Natural killer cell (primary cell): ENCODE measurements around the gene SRRM4. TPM values are rescaled to one million over a fixed set of nuclear protein-coding genes. Genes with fewer than 3 reads are reported as not detected.

ENCODE experiments used
- ATAC-seq, 3 donors: fragments of 150-1000 bp in 2 of 3; fragments of 200-7000 bp in 1 of 3; cut with Tn5 transposase; 1 replicate in 1 of 3; 2 replicates in 2 of 3; pipeline ENCODE4 v1.10.0; 2021; ENCODE audit warnings: mild to moderate bottlenecking in 2 of 3, moderate library complexity in 2 of 3
- DNase-seq, 2 donors: peaks; one replicate each; pipeline versions ENCODE4 v3.0.0 to v3.0.0-alpha.2; 2013 to 2021; ENCODE audit warnings: mixed read lengths in 1 of 2
- H3K27ac ChIP-seq: one replicate; pipeline ENCODE4 v1.5.1; 2013; ENCODE audit warnings: mild to moderate bottlenecking, low read length
- H3K27me3 ChIP-seq: one replicate; pipeline ENCODE4 v1.6.1; 2013; ENCODE audit warnings: low read length; ENCODE audit not compliant: control insufficient read depth, insufficient read depth
- H3K36me3 ChIP-seq: one replicate; pipeline ENCODE4 v1.6.1; 2013; ENCODE audit warnings: low read length; ENCODE audit not compliant: control insufficient read depth, insufficient read depth
- H3K4me1 ChIP-seq: one replicate; pipeline ENCODE4 v1.6.1; 2013; ENCODE audit warnings: low read length; ENCODE audit not compliant: control insufficient read depth, insufficient read depth
- H3K4me3 ChIP-seq: one replicate; pipeline ENCODE4 v1.5.1; 2013; ENCODE audit warnings: low read length
- H3K9me3 ChIP-seq: one replicate; pipeline ENCODE4 v1.6.1; 2013; ENCODE audit warnings: low read length; ENCODE audit not compliant: control insufficient read depth, insufficient read depth
- H3K27ac Mint-ChIP-seq, 2 donors: one replicate each; pipeline ENCODE4 v1.8.0; 2022; ENCODE audit warnings: mild to moderate bottlenecking in 2 of 2, mixed read lengths in 2 of 2, moderate library complexity in 1 of 2
- H3K27me3 Mint-ChIP-seq, 2 donors: one replicate each; pipeline ENCODE4 v1.8.0; 2022; ENCODE audit warnings: low read depth in 2 of 2, mixed read lengths in 2 of 2
- H3K36me3 Mint-ChIP-seq: one replicate; pipeline ENCODE4 v1.8.0; 2022; ENCODE audit warnings: mixed read lengths
- H3K4me1 Mint-ChIP-seq, 2 donors: one replicate each; pipeline ENCODE4 v1.8.0; 2022; ENCODE audit warnings: mixed read lengths in 2 of 2
- H3K4me3 Mint-ChIP-seq: one replicate; pipeline ENCODE4 v1.8.0; 2022; ENCODE audit warnings: mild to moderate bottlenecking, moderate library complexity, mixed read lengths
- H3K9me3 Mint-ChIP-seq, 2 donors: one replicate each; pipeline ENCODE4 v1.8.0; 2022; ENCODE audit warnings: mixed read lengths in 2 of 2
- CTCF ChIP-seq: fragments of 200-600 bp; IDR thresholded peaks from one replicate; pipeline ENCODE4 v1.8.0; 2022; ENCODE audit warnings: antibody characterized with exemption
- WGBS: methylation state at CpG from one replicate; pipeline ENCODE4 v1.1.7; 2013; ENCODE audit warnings: missing lambda C conversion rate; ENCODE audit not compliant: insufficient coverage; 5-methylcytosine and 5-hydroxymethylcytosine counted together
- intact Hi-C: fragments of 100-400 bp; cut with micrococcal nuclease; formaldehyde crosslinking; loops from one replicate; pipeline ENCODE4 v1.14.2; 2022
- total RNA-seq, 4 donors: library from RNA; stranded (reverse); fragments of 120-200 nt in 1 of 4; gene quantifications; one replicate each; pipeline versions ENCODE4 v1.2.3 to v1.2.4, GENCODE V29; 2013 to 2022

The SRRM4 gene
- total RNA-seq, 3 donors from 2014 or later (not counting 1 experiment from before 2014, with no cell fraction given) = not detected

GRCh38 chr12:119176267-119177055 is 195.1 kb downstream of the SRRM4 start:
- WGBS = 65% methylated on average over 21 of the region's 21 CpGs
- no peaks in the 10 kb centered on the region for H3K4me1 Mint-ChIP-seq
- intact Hi-C loops = no loop called here

GRCh38 chr12:119177056-119177325 is 195.7 kb downstream of the SRRM4 start:
- H3K9me3 ChIP-seq = no peaks in the 10 kb centered on the region
- H3K27me3 Mint-ChIP-seq = peaks cover 13 to 20% of the 10 kb centered on the region in 2 donors
- no peak overlapping the region for H3K27ac Mint-ChIP-seq
- 87% methylated on average over 4 of the region's 4 CpGs for WGBS
- H3K4me1 ChIP-seq = no peaks in the 10 kb centered on the region
- no peaks in the 10 kb centered on the region for H3K36me3 Mint-ChIP-seq
- no peaks in the 10 kb centered on the region for H3K9me3 Mint-ChIP-seq
- no peak for TF ChIP-seq CTCF
- no peak overlapping the region for H3K4me3 Mint-ChIP-seq
- peaks cover 4% of the 10 kb centered on the region for H3K27me3 ChIP-seq
- H3K4me1 Mint-ChIP-seq = no peaks in the 10 kb centered on the region
- intact Hi-C loops = no loop called here
- H3K4me3 ChIP-seq = no peak overlapping the region
- ATAC-seq (no peak), DNase-seq (no peak)
- no peak overlapping the region for H3K27ac ChIP-seq
- H3K36me3 ChIP-seq = no peaks in the 10 kb centered on the region

More at GRCh38 chr12:119176267-119177055, 195.1 kb downstream of the SRRM4 start:
- H3K9me3 ChIP-seq = no peaks in the 10 kb centered on the region
- no peaks in the 10 kb centered on the region for H3K9me3 Mint-ChIP-seq
- H3K4me1 ChIP-seq = no peaks in the 10 kb centered on the region
- H3K27ac ChIP-seq = no peak overlapping the region
- H3K36me3 ChIP-seq = no peaks in the 10 kb centered on the region
- H3K4me3 Mint-ChIP-seq = no peak overlapping the region
- no peak for DNase-seq
- H3K27me3 ChIP-seq = peaks cover 4% of the 10 kb centered on the region
- no peak for ATAC-seq
- no peak overlapping the region for H3K27ac Mint-ChIP-seq
- TF ChIP-seq CTCF = no peak
- no peak overlapping the region for H3K4me3 ChIP-seq
- H3K36me3 Mint-ChIP-seq = no peaks in the 10 kb centered on the region
- peaks cover 13 to 20% of the 10 kb centered on the region in 2 donors for H3K27me3 Mint-ChIP-seq

- H3K27ac ChIP-seq = no peak overlapping the region
- H3K9me3 ChIP-seq = no peaks in the 10 kb centered on the region
- Mint-ChIP-seq H3K27me3 (peaks cover 13 to 20% of the 10 kb centered on the region in 2 donors), H3K27ac (no peak overlapping the region), H3K9me3 (no peaks in the 10 kb centered on the region), H3K4me3 (no peak overlapping the region), H3K4me1 (no peaks in the 10 kb centered on the region), H3K36me3 (no peaks in the 10 kb centered on the region)
- ATAC-seq (no peak), DNase-seq (no peak)
- H3K27me3 ChIP-seq = peaks cover 4% of the 10 kb centered on the region
- intact Hi-C loops = no loop called here
- H3K4me3 ChIP-seq = no peak overlapping the region
- no peak for TF ChIP-seq CTCF
- 90% methylated on average over 15 of the region's 15 CpGs for WGBS
- no peaks in the 10 kb centered on the region for H3K4me1 ChIP-seq
- H3K36me3 ChIP-seq = no peaks in the 10 kb centered on the region
These were observed 196.5 kb downstream of the SRRM4 start for GRCh38 chr12:119177724-119178380.
